ENCODE data around the gene MATN1.
"Not testable (repeated sequence)": the region's sequence is repeated elsewhere in the genome, so short reads cannot be mapped to it uniquely, and the experiment has no call there.

The MATN1 gene

GRCh38 chr1:30723331-30723755, at the start of gene MATN1:
TSS of gene MATN1 (minus strand) at chr1:30723585. CDS start at chr1:30723551, 34 bp downstream.
- FAIRE-seq: no peak

GRCh38 chr1:30771005-30771404, 47.6 kb upstream of the MATN1 start:
- FAIRE-seq: no peak

GRCh38 chr1:30770150-30770549, 46.8 kb upstream of the MATN1 start:
- FAIRE-seq: no peak

- FAIRE-seq: no peak
These were observed 45.7 kb upstream of the MATN1 start for GRCh38 chr1:30768830-30769718.

GRCh38 chr1:30768159-30768829, 44.9 kb upstream of the MATN1 start:
- no peak for FAIRE-seq

GRCh38 chr1:30766948-30767347, 43.6 kb upstream of the MATN1 start:
- FAIRE-seq: not testable (repeated sequence)

GRCh38 chr1:30765556-30766434, 42.4 kb upstream of the MATN1 start:
- FAIRE-seq: no peak

GRCh38 chr1:30764939-30765555, 41.7 kb upstream of the MATN1 start:
- no peak for FAIRE-seq

GRCh38 chr1:30764396-30764795, 41.0 kb upstream of the MATN1 start:
- no peak for FAIRE-seq

GRCh38 chr1:30763651-30764248, 40.4 kb upstream of the MATN1 start:
- FAIRE-seq: no peak

- no peak for FAIRE-seq
These were observed 39.7 kb upstream of the MATN1 start for GRCh38 chr1:30762930-30763650.

GRCh38 chr1:30762152-30762929, 39.0 kb upstream of the MATN1 start:
- FAIRE-seq: no peak

GRCh38 chr1:30761381-30762151, 38.2 kb upstream of the MATN1 start:
- FAIRE-seq: no peak

GRCh38 chr1:30760596-30761324, 37.4 kb upstream of the MATN1 start:
- no peak for FAIRE-seq

- no peak for FAIRE-seq
These were observed 36.4 kb upstream of the MATN1 start for GRCh38 chr1:30759718-30760281.

- FAIRE-seq: no peak
These were observed 35.5 kb upstream of the MATN1 start for GRCh38 chr1:30758785-30759380.

- no peak for FAIRE-seq
These were observed 34.8 kb upstream of the MATN1 start for GRCh38 chr1:30758121-30758688.

Data from islet of Langerhans (tissue), 1 donor.